ENCODE data around the gene OR2J3. TPM values are rescaled to one million over a fixed set of nuclear protein-coding genes. Genes with fewer than 3 reads are reported as not detected.
A peak's percentile ranks its signal among the peaks of the same experiment; 100 is the strongest.

The OR2J3 gene
- total RNA-seq: not detected in 2 replicates
- long read RNA-seq: 0 reads

- Mint-ChIP-seq H3K4me1 (ENCODE audit: unreplicated experiment) (no peaks in the 10 kb centered on the region), H3K36me3 (ENCODE audit: unreplicated experiment) (no peaks in the 10 kb centered on the region), H3K4me3 (ENCODE audit: unreplicated experiment) (no peak within 1 kb of the TSS), H3K27ac (ENCODE audit: unreplicated experiment) (no peak within 1 kb of the TSS), H3K9me3 (ENCODE audit: unreplicated experiment) (no peaks in the 10 kb centered on the region), H3K27me3 (ENCODE audit: unreplicated experiment) (peaks cover 5% of the 10 kb centered on the region)
- TF ChIP-seq CTCF (IDR thresholded peaks at IDR 0.05): no peak
- DNase-seq (ENCODE audit: extremely low spot score, unreplicated experiment): no peak
These were observed at the start of gene OR2J3 for GRCh38 chr6:29107758-29108157. OR2J3 (plus strand) TSS chr6:29108058; CDS start chr6:29111891, 3,833 bp downstream.

- Mint-ChIP-seq H3K4me3 (ENCODE audit: unreplicated experiment) (no peak overlapping the region), H3K27ac (ENCODE audit: unreplicated experiment) (no peak overlapping the region), H3K4me1 (ENCODE audit: unreplicated experiment) (no peaks in the 10 kb centered on the region), H3K27me3 (ENCODE audit: unreplicated experiment) (peaks cover 5% of the 10 kb centered on the region), H3K36me3 (ENCODE audit: unreplicated experiment) (no peaks in the 10 kb centered on the region), H3K9me3 (ENCODE audit: unreplicated experiment) (peaks cover 5% of the 10 kb centered on the region)
- no peak for DNase-seq (ENCODE audit: extremely low spot score, unreplicated experiment)
- TF ChIP-seq CTCF (IDR thresholded peaks at IDR 0.05): peak; percentile 46
These were observed 35.8 kb upstream of the OR2J3 start for GRCh38 chr6:29071831-29072723.

- H3K9me3 Mint-ChIP-seq (ENCODE audit: unreplicated experiment): no peaks in the 10 kb centered on the region
- no peak for TF ChIP-seq CTCF (IDR thresholded peaks at IDR 0.05)
- no peaks in the 10 kb centered on the region for H3K4me1 Mint-ChIP-seq (ENCODE audit: unreplicated experiment)
- no peak overlapping the region for H3K27ac Mint-ChIP-seq (ENCODE audit: unreplicated experiment)
- no peak for DNase-seq (ENCODE audit: extremely low spot score, unreplicated experiment)
- peaks cover 5% of the 10 kb centered on the region for H3K27me3 Mint-ChIP-seq (ENCODE audit: unreplicated experiment)
- H3K36me3 Mint-ChIP-seq (ENCODE audit: unreplicated experiment): no peaks in the 10 kb centered on the region
- no peak overlapping the region for H3K4me3 Mint-ChIP-seq (ENCODE audit: unreplicated experiment)
These were observed 28.7 kb upstream of the OR2J3 start for GRCh38 chr6:29079203-29079602.

GRCh38 chr6:29081312-29081711, 26.5 kb upstream of the OR2J3 start:
- no peak for DNase-seq (ENCODE audit: extremely low spot score, unreplicated experiment)
- Mint-ChIP-seq H3K27me3 (ENCODE audit: unreplicated experiment) (no peaks in the 10 kb centered on the region), H3K4me1 (ENCODE audit: unreplicated experiment) (no peaks in the 10 kb centered on the region), H3K36me3 (ENCODE audit: unreplicated experiment) (no peaks in the 10 kb centered on the region), H3K27ac (ENCODE audit: unreplicated experiment) (no peak overlapping the region), H3K9me3 (ENCODE audit: unreplicated experiment) (no peaks in the 10 kb centered on the region), H3K4me3 (ENCODE audit: unreplicated experiment) (no peak overlapping the region)
- no peak for TF ChIP-seq CTCF (IDR thresholded peaks at IDR 0.05)

GRCh38 chr6:29082457-29082856, 25.4 kb upstream of the OR2J3 start:
- Mint-ChIP-seq H3K4me3 (ENCODE audit: unreplicated experiment) (no peak overlapping the region), H3K27me3 (ENCODE audit: unreplicated experiment) (no peaks in the 10 kb centered on the region), H3K36me3 (ENCODE audit: unreplicated experiment) (no peaks in the 10 kb centered on the region), H3K27ac (ENCODE audit: unreplicated experiment) (no peak overlapping the region), H3K9me3 (ENCODE audit: unreplicated experiment) (no peaks in the 10 kb centered on the region), H3K4me1 (ENCODE audit: unreplicated experiment) (no peaks in the 10 kb centered on the region)
- no peak for DNase-seq (ENCODE audit: extremely low spot score, unreplicated experiment)
- TF ChIP-seq CTCF (IDR thresholded peaks at IDR 0.05): no peak
